Panc1 (cell line): ENCODE measurements around the gene PLCL1.

Experiments
- POLR2AphosphoS5 ChIP-seq: IDR thresholded peaks from 2 replicates; pipeline ENCODE4 v1.6.1; 2012; ENCODE audit warnings: mild to moderate bottlenecking, low read depth, low read length, moderate library complexity
- SIN3A ChIP-seq: IDR thresholded peaks from 2 replicates; pipeline ENCODE4 v1.6.1; 2012; ENCODE audit warnings: low read depth, mild to moderate bottlenecking, low read length, moderate library complexity, borderline replicate concordance; ENCODE audit not compliant: insufficient read depth
- TCF7L2 ChIP-seq: IDR thresholded peaks from 2 replicates; pipeline ENCODE4 v1.6.1; 2011; ENCODE audit warnings: mild to moderate bottlenecking, low read depth, low read length, inconsistent platforms
- TF ChIP-seq, protein P1 (sequence below): fragments of 450-650 bp; IDR thresholded peaks from 2 replicates; pipeline ENCODE4 v1.5.1; 2017; ENCODE audit warnings: mild to moderate bottlenecking

DNA sequence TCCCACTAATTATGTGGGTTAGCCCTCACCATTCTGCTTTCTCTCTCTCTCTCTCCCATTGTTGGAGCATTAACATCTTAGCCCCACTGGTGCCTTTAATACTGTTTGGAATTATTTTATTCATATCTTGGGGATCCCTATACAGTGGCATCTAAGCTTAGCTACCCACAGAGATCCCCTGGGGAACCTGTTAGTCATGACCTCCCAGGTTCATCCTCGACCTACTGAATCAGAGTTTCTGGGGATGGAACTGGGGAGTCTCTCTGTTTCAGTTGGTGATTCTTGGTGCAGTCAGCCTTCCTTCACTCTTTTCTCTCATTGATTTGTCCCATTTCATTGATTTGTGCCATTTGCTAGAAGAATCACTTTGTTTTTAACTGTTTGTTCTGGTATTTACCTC is 137.3 kb downstream of the PLCL1 start:
- TF ChIP-seq, protein P1, sequence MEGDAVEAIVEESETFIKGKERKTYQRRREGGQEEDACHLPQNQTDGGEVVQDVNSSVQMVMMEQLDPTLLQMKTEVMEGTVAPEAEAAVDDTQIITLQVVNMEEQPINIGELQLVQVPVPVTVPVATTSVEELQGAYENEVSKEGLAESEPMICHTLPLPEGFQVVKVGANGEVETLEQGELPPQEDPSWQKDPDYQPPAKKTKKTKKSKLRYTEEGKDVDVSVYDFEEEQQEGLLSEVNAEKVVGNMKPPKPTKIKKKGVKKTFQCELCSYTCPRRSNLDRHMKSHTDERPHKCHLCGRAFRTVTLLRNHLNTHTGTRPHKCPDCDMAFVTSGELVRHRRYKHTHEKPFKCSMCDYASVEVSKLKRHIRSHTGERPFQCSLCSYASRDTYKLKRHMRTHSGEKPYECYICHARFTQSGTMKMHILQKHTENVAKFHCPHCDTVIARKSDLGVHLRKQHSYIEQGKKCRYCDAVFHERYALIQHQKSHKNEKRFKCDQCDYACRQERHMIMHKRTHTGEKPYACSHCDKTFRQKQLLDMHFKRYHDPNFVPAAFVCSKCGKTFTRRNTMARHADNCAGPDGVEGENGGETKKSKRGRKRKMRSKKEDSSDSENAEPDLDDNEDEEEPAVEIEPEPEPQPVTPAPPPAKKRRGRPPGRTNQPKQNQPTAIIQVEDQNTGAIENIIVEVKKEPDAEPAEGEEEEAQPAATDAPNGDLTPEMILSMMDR: no peak
- TF ChIP-seq POLR2AphosphoS5 (no peak), SIN3A (no peak), TCF7L2 (no peak)
